Right lobe of liver (tissue), 6 donors: Measurements from ENCODE around the gene JKAMP. TPM values are rescaled to one million over a fixed set of nuclear protein-coding genes. Genes with fewer than 3 reads are reported as not detected.
"Not testable (repeated sequence)": the region's sequence is repeated elsewhere in the genome, so short reads cannot be mapped to it uniquely, and the experiment has no call there.

Experiments
- ATAC-seq, 4 donors: fragments of 200-7000 bp; cut with Tn5 transposase; one replicate each; pipeline ENCODE4 v1.9.1; 2020; ENCODE audit warnings: mild to moderate bottlenecking in 4 of 4, moderate library complexity in 4 of 4
- DNase-seq, 3 donors: peaks; one replicate each; pipeline ENCODE4 v3.0.0-alpha.2; 2020
- H3K27ac ChIP-seq, 3 donors: fragments of 200-600 bp; one replicate each; pipeline ENCODE4 v1.8.0; 2022
- H3K27me3 ChIP-seq, 2 donors: fragments of 200-600 bp; one replicate each; pipeline ENCODE4 v1.8.0; 2022
- H3K36me3 ChIP-seq, 4 donors: fragments of 200-600 bp; sonication (generic) in 1 of 4; one replicate each; pipeline versions ENCODE4 v1.5.1 to v1.8.0; 2017 to 2022; ENCODE audit warnings: control low read depth in 1 of 4
- H3K4me1 ChIP-seq, 4 donors: fragments of 200-600 bp; sonication (generic) in 1 of 4; one replicate each; pipeline versions ENCODE4 v1.5.1 to v1.8.0; 2017 to 2022; ENCODE audit warnings: control low read depth in 1 of 4
- H3K4me3 ChIP-seq, 3 donors: fragments of 200-600 bp; one replicate each; pipeline ENCODE4 v1.8.0; 2022
- H3K9me3 ChIP-seq, 4 donors: fragments of 200-600 bp; sonication (generic) in 1 of 4; one replicate each; pipeline versions ENCODE4 v1.5.1 to v1.8.0; 2017 to 2022; ENCODE audit warnings: control low read depth in 1 of 4
- CTCF ChIP-seq, 4 donors: fragments of 200-600 bp in 3 of 4; fragments of 450-650 bp in 1 of 4; IDR thresholded peaks; one replicate each; pipeline versions ENCODE4 v1.5.1 to v1.8.0; 2016 to 2022; ENCODE audit warnings: antibody characterized with exemption in 4 of 4, mild to moderate bottlenecking in 2 of 4
- POLR2A ChIP-seq: fragments of 450-650 bp; IDR thresholded peaks from one replicate; pipeline ENCODE4 v1.6.1; 2017; ENCODE audit warnings: antibody characterized with exemption, mild to moderate bottlenecking
- WGBS: methylation state at CpG from one replicate; pipeline ENCODE4 v1.1.6; 2018; ENCODE audit warnings: low coverage, low lambda C conversion rate; ENCODE audit not compliant: insufficient coverage; ENCODE audit errors: missing lambda C conversion rate; 5-methylcytosine and 5-hydroxymethylcytosine counted together
- intact Hi-C, 2 donors: fragments of 100-400 bp; cut with DNase I; formaldehyde crosslinking; loops; one replicate each; pipeline versions ENCODE4 v1.11.2 to v1.14.1; 2022
- total RNA-seq, 6 experiments: library from RNA; depleted of rRNA in 2 of 6; stranded (reverse); fragments of >200 nt in 2 of 6; fragmentation: NEBNext Ultra II Directional in 3 of 6; extraction: Animal tissue kit (Norgen Biotek cat#: 25700) in 3 of 6; gene quantifications; one replicate each; pipeline versions ENCODE4 v1.1.0 to v1.2.4, GENCODE V29; 2016 to 2023
- donor health status: DM: no; HTN: yes; CAD: no.
- donor health status: DM: no; HTN: no; CAD: no.
- donor health status: DM: no; HTN: no; CAD: no.
- donor health status: DM: no; HTN: yes; CAD: no.
- donor health status: DM: no; HTN: yes; CAD: no.

The JKAMP gene
- total RNA-seq, 6 experiments from 2014 or later = 15.3 to 32.3 (median 16.1) TPM

- ATAC-seq = no peak
- no peaks in the 10 kb centered on the region for H3K36me3 ChIP-seq
- no peak overlapping the region for H3K27ac ChIP-seq
- intact Hi-C loops = no loop called here
- DNase-seq = no peak
- no peaks in the 10 kb centered on the region for H3K27me3 ChIP-seq
- 63% methylated on average over 5 of the region's 5 CpGs for WGBS
- H3K4me1 ChIP-seq = peaks cover 0 to 15% (median 0%) of the 10 kb centered on the region in 4 donors
- TF ChIP-seq CTCF (IDR thresholded peaks at IDR 0.05) (no peak), POLR2A (no peak)
- no peaks in the 10 kb centered on the region for H3K9me3 ChIP-seq
- H3K4me3 ChIP-seq = no peak overlapping the region
Measured at GRCh38 chr14:59439256-59439965, 44.9 kb upstream of the JKAMP start.

GRCh38 chr14:59448673-59449072 is 35.6 kb upstream of the JKAMP start:
- intact Hi-C loops = loop anchor here in 1 of 2 donors (5.0 kb wide), 1 partner anchor 321 kb away; no protein-coding TSS in a partner anchor
- ATAC-seq, H3K27me3 ChIP-seq, H3K9me3 ChIP-seq, H3K27ac ChIP-seq, H3K4me3 ChIP-seq, H3K36me3 ChIP-seq, DNase-seq: not testable (repeated sequence)
- H3K4me1 ChIP-seq = peaks cover 0 to 14% (median 0%) of the 10 kb centered on the region in 4 donors
- WGBS = 93% methylated on average over 2 of the region's 2 CpGs

- WGBS = 100% methylated on average over 3 of the region's 3 CpGs
- no peak for ATAC-seq
- no peak for DNase-seq
- no peak overlapping the region for H3K27ac ChIP-seq
- no peaks in the 10 kb centered on the region for H3K4me1 ChIP-seq
- intact Hi-C loops = no loop called here
- H3K27me3 ChIP-seq = no peaks in the 10 kb centered on the region
- TF ChIP-seq CTCF (IDR thresholded peaks at IDR 0.05) (no peak), POLR2A (no peak)
- H3K4me3 ChIP-seq = no peak overlapping the region
- H3K9me3 ChIP-seq = no peaks in the 10 kb centered on the region
- no peaks in the 10 kb centered on the region for H3K36me3 ChIP-seq
Measured at GRCh38 chr14:59450716-59451115, 33.6 kb upstream of the JKAMP start.

GRCh38 chr14:59451849-59452248 is 32.5 kb upstream of the JKAMP start:
- Histone ChIP-seq H3K27me3 (no peaks in the 10 kb centered on the region), H3K4me1 (no peaks in the 10 kb centered on the region), H3K27ac (no peak overlapping the region), H3K9me3 (no peaks in the 10 kb centered on the region), H3K4me3 (no peak overlapping the region), H3K36me3 (no peaks in the 10 kb centered on the region)
- DNase-seq (no peak), ATAC-seq (no peak)
- intact Hi-C loops = no loop called here
- TF ChIP-seq CTCF (IDR thresholded peaks at IDR 0.05) (no peak), POLR2A (no peak)
- 93% methylated on average over 1 of the region's 1 CpG for WGBS

GRCh38 chr14:59454139-59454538 is 30.2 kb upstream of the JKAMP start:
- no peaks in the 10 kb centered on the region for H3K9me3 ChIP-seq
- no peaks in the 10 kb centered on the region for H3K27me3 ChIP-seq
- H3K4me3 ChIP-seq = no peak overlapping the region
- TF ChIP-seq CTCF (IDR thresholded peaks at IDR 0.05) = no peak
- TF ChIP-seq POLR2A = no peak
- no peak overlapping the region for H3K27ac ChIP-seq
- H3K4me1 ChIP-seq = no peaks in the 10 kb centered on the region
- DNase-seq (no peak), ATAC-seq (no peak)
- intact Hi-C loops = no loop called here
- 10% methylated on average over 1 of the region's 2 CpGs for WGBS
- no peaks in the 10 kb centered on the region for H3K36me3 ChIP-seq
